Measurements from ENCODE around the gene GABRG2. TPM values are rescaled to one million over a fixed set of nuclear protein-coding genes. Genes with fewer than 3 reads are reported as not detected.

GABRG2 gene
- polyA plus RNA-seq, 1 of the 3 experiments (the other 2 are of a cell fraction) = not detected

- WGBS (ENCODE audit: low lambda C conversion rate) = 18% methylated on average over 1 of the region's 1 CpG
- H3K4me2 ChIP-seq = no peak overlapping the region
These were observed 11.2 kb downstream of the GABRG2 start for GRCh38 chr5:162078805-162079204.

GRCh38 chr5:162091336-162091735, 23.8 kb downstream of the GABRG2 start:
- Histone ChIP-seq H3K4me2 (no peak overlapping the region), H3K9me3 (no peaks in the 10 kb centered on the region), H3K9me2 (no peaks in the 10 kb centered on the region), H3K27ac (ENCODE audit: low read depth in 2 of 2, low read length in 1 of 2) (no peak overlapping the region), H3F3A (replicated peaks; ENCODE audit: insufficient read depth) (no peaks in the 10 kb centered on the region), H3K79me2 (ENCODE audit: insufficient read depth) (no peaks in the 10 kb centered on the region), H3K36me3 (replicated peaks in 1 of 2; ENCODE audit: control insufficient read depth in 1 of 2, insufficient read depth in 2 of 2, low read length in 1 of 2) (no peaks in the 10 kb centered on the region), H3K9ac (no peak overlapping the region), H3K27me3 (ENCODE audit: insufficient read depth) (no peaks in the 10 kb centered on the region), H2AFZ (ENCODE audit: low read depth) (no peak overlapping the region), H4K20me1 (ENCODE audit: insufficient read depth) (no peaks in the 10 kb centered on the region), H3K4me3 (ENCODE audit: low read depth in 2 of 2, low read length in 1 of 2) (no peak overlapping the region), H3K4me1 (ENCODE audit: control insufficient read depth in 1 of 2, insufficient read depth in 2 of 2, low read depth in 1 of 2, low read length in 1 of 2) (no peaks in the 10 kb centered on the region)
- POLR2A ChIA-PET = no interaction called here
- WGBS (ENCODE audit: low lambda C conversion rate) = 8% methylated on average over 2 of the region's 2 CpGs
- CTCF ChIA-PET = no interaction called here
- no peak for DNase-seq
- TF ChIP-seq FOXJ3 (CRISPR knock-in tag; IDR thresholded peaks at IDR 0.05) (no peak), RXRA (IDR thresholded peaks at IDR 0.05; ENCODE audit: borderline replicate concordance, low read depth) (no peak), NFIC (IDR thresholded peaks at IDR 0.05; ENCODE audit: borderline replicate concordance) (no peak), RAD21 (IDR thresholded peaks at IDR 0.05; ENCODE audit: low read length) (no peak), USF2 (IDR thresholded peaks at IDR 0.05; ENCODE audit: borderline replicate concordance, low read depth, low read length) (no peak), POLR2AphosphoS5 (IDR thresholded peaks at IDR 0.05; ENCODE audit: low read depth, low read length) (no peak), ZBTB33 (IDR thresholded peaks at IDR 0.05; ENCODE audit: borderline replicate concordance, low read depth) (no peak), RCOR1 (IDR thresholded peaks at IDR 0.05; ENCODE audit: low read length) (no peak), FOSL2 (IDR thresholded peaks at IDR 0.05; ENCODE audit: borderline replicate concordance, low read depth) (no peak), YY1 (IDR thresholded peaks at IDR 0.05; ENCODE audit: low read depth) (no peak), MEF2A (IDR thresholded peaks at IDR 0.05; ENCODE audit: borderline replicate concordance, low read depth) (no peak), PBX3 (IDR thresholded peaks at IDR 0.05) (no peak), MAX (IDR thresholded peaks at IDR 0.05; ENCODE audit: low read depth) (no peak), GATA2 (CRISPR knock-in tag; IDR thresholded peaks at IDR 0.05) (no peak)

More at GRCh38 chr5:162078805-162079204, 11.2 kb downstream of the GABRG2 start:
- ChIA-PET POLR2A (no interaction called here), CTCF (no interaction called here)
- no peak for DNase-seq
- Histone ChIP-seq H3K27me3 (ENCODE audit: insufficient read depth) (no peaks in the 10 kb centered on the region), H3K9me3 (no peaks in the 10 kb centered on the region), H3K9me2 (no peaks in the 10 kb centered on the region), H4K20me1 (ENCODE audit: insufficient read depth) (no peaks in the 10 kb centered on the region), H3F3A (replicated peaks; ENCODE audit: insufficient read depth) (no peaks in the 10 kb centered on the region), H3K4me1 (ENCODE audit: control insufficient read depth in 1 of 2, insufficient read depth in 2 of 2, low read depth in 1 of 2, low read length in 1 of 2) (no peaks in the 10 kb centered on the region), H3K27ac (ENCODE audit: low read depth in 2 of 2, low read length in 1 of 2) (no peak overlapping the region), H3K79me2 (ENCODE audit: insufficient read depth) (no peaks in the 10 kb centered on the region; the same call in 1 of the 2 replicates), H2AFZ (ENCODE audit: low read depth) (no peak overlapping the region), H3K36me3 (replicated peaks in 1 of 2; ENCODE audit: control insufficient read depth in 1 of 2, insufficient read depth in 2 of 2, low read length in 1 of 2) (no peaks in the 10 kb centered on the region), H3K9ac (no peak overlapping the region), H3K4me3 (ENCODE audit: low read depth in 2 of 2, low read length in 1 of 2) (no peak overlapping the region)
- TF ChIP-seq GATA2 (CRISPR knock-in tag; IDR thresholded peaks at IDR 0.05) (no peak), CHD2 (IDR thresholded peaks at IDR 0.05; ENCODE audit: low read length, partially characterized antibody) (no peak), RAD21 (IDR thresholded peaks at IDR 0.05; ENCODE audit: low read length) (no peak), SMC3 (IDR thresholded peaks at IDR 0.05; ENCODE audit: low read depth, low read length) (no peak), FOXJ3 (CRISPR knock-in tag; IDR thresholded peaks at IDR 0.05) (no peak), RXRA (IDR thresholded peaks at IDR 0.05; ENCODE audit: borderline replicate concordance, low read depth) (no peak), POLR2AphosphoS5 (IDR thresholded peaks at IDR 0.05; ENCODE audit: low read depth, low read length) (no peak), PBX3 (IDR thresholded peaks at IDR 0.05) (no peak), JUND (IDR thresholded peaks at IDR 0.05) (no peak), NFIC (IDR thresholded peaks at IDR 0.05; ENCODE audit: borderline replicate concordance) (no peak)

All from SK-N-SH (cell line).